ENCODE data around the gene TMEM184A.
A peak's percentile ranks its signal among the peaks of the same experiment; 100 is the strongest.
"Not testable (repeated sequence)": the region's sequence is repeated elsewhere in the genome, so short reads cannot be mapped to it uniquely, and the experiment has no call there.

TMEM184A gene

GRCh38 chr7:1590476-1590875 lies 34.5 kb upstream of the TMEM184A start:
- DNase-seq (ENCODE audit: low read depth in 2 of 2): no peak

GRCh38 chr7:1588978-1589377 lies 33.0 kb upstream of the TMEM184A start:
- no peak for DNase-seq (ENCODE audit: low read depth in 2 of 2)

- DNase-seq (ENCODE audit: low read depth in 2 of 2): no peak
Observed at GRCh38 chr7:1587738-1588137, 31.7 kb upstream of the TMEM184A start.

GRCh38 chr7:1586827-1587705 lies 31.1 kb upstream of the TMEM184A start:
- DNase-seq (ENCODE audit: low read depth in 2 of 2): no peak

GRCh38 chr7:1586126-1586826 lies 30.3 kb upstream of the TMEM184A start:
- DNase-seq (ENCODE audit: low read depth in 2 of 2): no peak

- DNase-seq (ENCODE audit: low read depth in 2 of 2): no peak
Observed at GRCh38 chr7:1585142-1585981, 29.4 kb upstream of the TMEM184A start.

- DNase-seq (ENCODE audit: low read depth in 2 of 2): no peak
Observed at GRCh38 chr7:1584700-1585099, 28.7 kb upstream of the TMEM184A start.

GRCh38 chr7:1583241-1583930 lies 27.4 kb upstream of the TMEM184A start:
- DNase-seq (ENCODE audit: low read depth in 2 of 2): not testable (repeated sequence)

- DNase-seq (ENCODE audit: low read depth in 2 of 2): no peak
Observed at GRCh38 chr7:1580422-1581030, 24.5 kb upstream of the TMEM184A start.

GRCh38 chr7:1579481-1580421 lies 23.7 kb upstream of the TMEM184A start:
- DNase-seq (ENCODE audit: low read depth in 2 of 2): peak; percentile 42 to 51

GRCh38 chr7:1578513-1578912 lies 22.5 kb upstream of the TMEM184A start:
- no peak for DNase-seq (ENCODE audit: low read depth in 2 of 2)

GRCh38 chr7:1576521-1577253 lies 20.7 kb upstream of the TMEM184A start:
- no peak for DNase-seq (ENCODE audit: low read depth in 2 of 2)

GRCh38 chr7:1575809-1576208 lies 19.8 kb upstream of the TMEM184A start:
- DNase-seq (ENCODE audit: low read depth in 2 of 2): no peak

- DNase-seq (ENCODE audit: low read depth in 2 of 2): no peak
Observed at GRCh38 chr7:1572111-1572822, 16.3 kb upstream of the TMEM184A start.

- DNase-seq (ENCODE audit: low read depth in 2 of 2): peak; percentile 71 to 78
Observed at GRCh38 chr7:1569833-1570632, 14.0 kb upstream of the TMEM184A start, which contains the start of gene PSMG3. Gene PSMG3, minus strand, starts transcription at chr7:1570032. Its CDS starts 693 bp downstream, at chr7:1569339.

- no peak for DNase-seq (ENCODE audit: low read depth in 2 of 2)
Observed at GRCh38 chr7:1569440-1569832, 13.4 kb upstream of the TMEM184A start.

- no peak for DNase-seq (ENCODE audit: low read depth in 2 of 2)
Observed at GRCh38 chr7:1569016-1569415, 13.0 kb upstream of the TMEM184A start.
